GM12891 (cell line): ENCODE measurements around the gene COQ2.

ENCODE experiments used
- DNase-seq: peaks from one replicate; pipeline ENCODE4 v3.0.0; 2011; ENCODE audit warnings: low spot score; ENCODE audit not compliant: insufficient read length
- FAIRE-seq: peaks from 2 replicates; lab custom pipeline; 2011; peaks lifted over from hg19 to GRCh38; lab: Jason Lieb, UNC
- PAX5 ChIP-seq: IDR thresholded peaks from 2 replicates; pipeline ENCODE4 v1.6.1; 2011; ENCODE audit warnings: low read length, moderate library complexity, mild to moderate bottlenecking; ENCODE audit not compliant: insufficient read depth, severe bottlenecking
- POLR2A ChIP-seq: IDR thresholded peaks from 2 replicates; pipeline ENCODE4 v1.6.1; 2011; ENCODE audit warnings: low read depth, low read length, control low read depth
- POLR2AphosphoS5 ChIP-seq: IDR thresholded peaks from 2 replicates; pipeline ENCODE4 v1.6.1; 2011; ENCODE audit warnings: low read depth, low read length, control low read depth
- POU2F2 ChIP-seq: IDR thresholded peaks from 2 replicates; pipeline ENCODE4 v1.6.1; 2011; ENCODE audit warnings: low read depth, mild to moderate bottlenecking, control low read depth, low read length, moderate library complexity
- SPI1 ChIP-seq: IDR thresholded peaks from 2 replicates; pipeline ENCODE4 v1.6.1; 2011; ENCODE audit warnings: low read depth, low read length, control low read depth
- TAF1 ChIP-seq: IDR thresholded peaks from 2 replicates; pipeline ENCODE4 v1.6.1; 2011; ENCODE audit warnings: low read depth, low read length, control low read depth

COQ2 gene

DNA sequence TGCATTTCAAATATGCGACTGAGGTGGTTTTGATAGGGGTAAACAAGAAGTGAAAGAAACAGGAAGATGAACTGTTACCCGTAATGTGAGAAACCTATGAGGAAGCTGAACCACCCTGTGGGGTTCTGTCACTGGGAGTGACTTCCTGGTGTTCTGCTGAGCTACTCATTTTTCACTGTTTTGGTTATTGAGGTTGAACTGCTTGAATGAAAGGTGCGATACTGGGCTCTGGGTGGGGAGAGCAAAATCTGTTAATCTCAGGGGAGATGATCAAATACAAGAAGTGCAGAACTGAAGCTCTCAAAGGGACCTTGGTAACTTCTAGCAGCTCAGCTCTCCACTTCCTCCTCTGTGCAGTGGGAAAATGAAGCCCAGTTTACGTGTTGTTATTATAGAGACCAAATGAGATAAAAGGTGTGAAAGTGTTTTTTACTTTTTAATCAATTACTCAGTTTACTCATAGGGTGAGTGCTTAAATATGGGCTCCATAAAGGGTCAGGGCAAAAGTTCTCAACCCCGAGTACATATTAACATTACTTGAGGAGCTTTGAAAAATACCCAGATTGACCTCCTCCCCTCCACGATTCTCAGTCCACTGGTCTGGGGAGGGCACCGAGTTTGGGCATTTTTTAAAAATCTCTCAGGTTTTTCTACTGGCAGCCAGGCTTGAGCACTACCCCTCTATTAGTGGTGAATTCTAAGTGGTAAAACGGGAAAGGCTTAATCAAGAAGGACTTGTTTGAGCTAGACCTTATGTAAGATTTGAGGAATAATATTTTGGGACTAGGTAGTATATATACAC, 66.7 kb downstream of the COQ2 start:
- FAIRE-seq, result peak; percentile 90
- peak; percentile 54 for DNase-seq
- no peak for TF ChIP-seq POLR2A
- peak; percentile 82 for TF ChIP-seq SPI1

DNA sequence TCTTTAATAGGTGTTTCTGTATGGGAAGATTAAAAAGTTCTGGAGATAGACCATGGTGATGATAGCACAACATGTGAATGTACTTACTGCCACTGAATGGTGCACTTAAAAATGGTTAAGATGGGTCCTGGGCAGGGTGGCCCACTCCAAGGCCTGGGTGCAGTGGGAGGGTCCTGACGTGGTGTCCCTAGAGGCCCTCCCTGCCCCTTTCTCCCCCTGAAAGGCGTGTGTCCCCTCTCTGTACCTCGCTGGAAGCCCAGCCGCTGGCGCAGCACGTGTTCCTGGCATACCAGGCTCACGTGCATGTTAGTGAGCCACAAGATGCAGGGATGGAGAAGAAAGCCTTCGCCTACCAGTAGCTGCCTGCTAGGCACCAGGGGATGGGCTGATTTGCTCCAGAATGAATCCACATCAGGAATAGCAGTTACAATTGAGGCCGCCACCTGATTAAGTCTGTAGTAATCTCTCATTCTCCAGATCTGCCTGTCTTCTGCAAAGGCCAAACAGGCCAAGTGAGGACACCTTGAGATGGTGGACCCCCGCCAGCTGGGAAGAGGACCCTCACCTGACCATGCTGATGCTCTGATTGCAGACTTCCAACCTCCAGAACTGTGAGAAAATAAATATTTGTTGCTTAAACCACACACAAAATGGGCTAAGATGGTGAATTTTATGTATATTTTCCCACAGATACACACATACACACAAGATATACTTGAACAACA, 67.5 kb downstream of the COQ2 start:
- no peak for TF ChIP-seq POU2F2
- no peak for TF ChIP-seq POLR2AphosphoS5
- no peak for TF ChIP-seq SPI1
- no peak for TF ChIP-seq TAF1
- TF ChIP-seq POLR2A, result no peak
- no peak for TF ChIP-seq PAX5
- DNase-seq (no peak), FAIRE-seq (peak; percentile 75)

DNA sequence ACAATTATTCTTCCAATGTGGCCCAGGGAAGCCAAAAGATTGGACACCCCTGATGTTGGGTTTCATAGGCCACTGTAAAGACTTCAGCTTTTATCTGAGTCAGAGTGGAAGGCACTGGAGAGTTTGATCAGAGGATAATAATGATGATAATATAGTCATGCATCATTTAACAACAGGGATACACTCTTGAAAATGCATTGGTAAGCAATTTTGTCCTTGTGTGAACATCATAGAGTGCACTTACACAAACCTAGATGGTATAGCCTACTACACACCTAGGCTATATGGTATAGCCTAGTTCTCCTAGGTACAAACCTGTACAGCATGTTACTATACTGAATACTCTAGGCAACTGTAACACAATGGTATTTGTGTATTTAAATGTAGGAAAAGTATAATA, 70.5 kb downstream of the COQ2 start:
- DNase-seq (no peak), FAIRE-seq (peak; percentile 5)
- TF ChIP-seq POU2F2, result no peak
- no peak for TF ChIP-seq PAX5
- TF ChIP-seq TAF1, result no peak
- TF ChIP-seq POLR2A, result no peak
